Mucosa of descending colon (tissue), 3 donors: Measurements from ENCODE around the gene EIF2A. TPM values are rescaled to one million over a fixed set of nuclear protein-coding genes. Genes with fewer than 3 reads are reported as not detected.

Experiments used
- ATAC-seq: fragments of 200-7000 bp; cut with Tn5 transposase; one replicate; pipeline ENCODE4 v1.9.1; 2020; ENCODE audit warnings: mild to moderate bottlenecking, moderate library complexity
- DNase-seq, 3 donors: peaks; one replicate each; pipeline ENCODE4 v3.0.0-alpha.2; 2020
- H3K36me3 ChIP-seq: fragments of 200-600 bp; one replicate; pipeline ENCODE4 v1.8.0; 2021; ENCODE audit warnings: low read depth, mild to moderate bottlenecking
- H3K4me1 ChIP-seq: fragments of 200-600 bp; one replicate; pipeline ENCODE4 v1.8.0; 2021; ENCODE audit warnings: low read depth, mild to moderate bottlenecking
- H3K4me3 ChIP-seq: fragments of 200-600 bp; one replicate; pipeline ENCODE4 v1.8.0; 2021; ENCODE audit warnings: mild to moderate bottlenecking
- H3K9me3 ChIP-seq: fragments of 200-600 bp; one replicate; pipeline ENCODE4 v1.8.0; 2021; ENCODE audit warnings: mild to moderate bottlenecking
- intact Hi-C, 2 donors: fragments of 100-400 bp; cut with DNase I in 1 of 2; cut with micrococcal nuclease in 1 of 2; formaldehyde crosslinking; loops; one replicate each; pipeline versions ENCODE4 v1.11.0 to v1.11.1; 2022; cut with DNase I, micrococcal nuclease
- total RNA-seq, 3 donors: library from RNA; stranded (reverse); fragmentation: NEBNext Ultra II Directional in 2 of 3; extraction: Animal tissue kit (Norgen Biotek cat#: 25700) in 2 of 3; gene quantifications; one replicate each; pipeline versions ENCODE4 v1.2.1 to v1.2.4, GENCODE V29; 2021 to 2023
- TF ChIP-seq, protein P1 (sequence below): fragments of 200-600 bp; IDR thresholded peaks from one replicate; pipeline ENCODE4 v1.8.0; 2022; ENCODE audit warnings: antibody characterized with exemption, mild to moderate bottlenecking
- donor health status: DM: no; HTN: no; CAD: no; lungs with moderate emphysema.
- donor health status: DM: no; HTN: no; CAD: no.
- donor health status: DM: no; HTN: yes; CAD: no.

The EIF2A gene
- total RNA-seq, 3 donors from 2014 or later, result 67.4 to 78.9 (median 74.1) TPM

DNA sequence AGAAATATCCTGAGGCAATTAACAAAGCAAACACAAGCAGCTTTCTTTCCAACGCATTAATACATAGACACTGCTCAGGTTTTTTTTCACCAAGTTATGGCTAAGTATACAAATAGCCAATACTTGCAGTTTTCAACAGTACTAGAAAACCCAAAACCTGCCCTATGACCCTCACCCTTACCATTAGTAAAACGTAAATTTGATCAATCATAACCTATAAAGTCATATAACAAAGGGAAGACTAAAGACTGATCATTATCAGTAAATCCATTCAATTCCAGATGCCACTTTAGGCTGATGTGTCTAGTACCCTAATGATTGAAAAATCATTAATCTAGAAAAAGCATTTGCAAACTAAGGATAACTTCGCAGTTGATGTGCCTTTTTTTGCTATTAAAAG lies 3.5 kb upstream of the EIF2A start:
- no peak for DNase-seq
- no peak overlapping the region for H3K4me3 ChIP-seq
- H3K9me3 ChIP-seq, result no peaks in the 10 kb centered on the region

DNA sequence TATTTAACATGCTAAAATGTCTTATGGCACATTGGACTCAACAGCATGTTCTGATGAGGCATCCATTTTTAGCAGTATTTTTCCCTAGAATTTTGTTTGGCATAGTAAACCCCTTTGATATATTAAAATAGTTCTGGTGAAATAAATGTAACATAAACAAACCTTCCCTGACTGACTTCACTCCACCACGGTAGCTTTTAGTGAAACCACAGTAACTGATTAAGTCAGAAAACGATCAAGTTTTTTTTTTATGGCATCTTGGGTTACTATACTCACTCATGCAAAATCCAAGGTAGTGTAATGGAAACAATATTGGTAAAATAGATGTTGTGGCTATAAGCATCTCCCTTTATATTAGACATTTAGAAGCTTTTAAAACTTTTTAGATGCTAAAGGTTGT lies 3.1 kb upstream of the EIF2A start:
- DNase-seq, result no peak
- TF ChIP-seq, protein P1, sequence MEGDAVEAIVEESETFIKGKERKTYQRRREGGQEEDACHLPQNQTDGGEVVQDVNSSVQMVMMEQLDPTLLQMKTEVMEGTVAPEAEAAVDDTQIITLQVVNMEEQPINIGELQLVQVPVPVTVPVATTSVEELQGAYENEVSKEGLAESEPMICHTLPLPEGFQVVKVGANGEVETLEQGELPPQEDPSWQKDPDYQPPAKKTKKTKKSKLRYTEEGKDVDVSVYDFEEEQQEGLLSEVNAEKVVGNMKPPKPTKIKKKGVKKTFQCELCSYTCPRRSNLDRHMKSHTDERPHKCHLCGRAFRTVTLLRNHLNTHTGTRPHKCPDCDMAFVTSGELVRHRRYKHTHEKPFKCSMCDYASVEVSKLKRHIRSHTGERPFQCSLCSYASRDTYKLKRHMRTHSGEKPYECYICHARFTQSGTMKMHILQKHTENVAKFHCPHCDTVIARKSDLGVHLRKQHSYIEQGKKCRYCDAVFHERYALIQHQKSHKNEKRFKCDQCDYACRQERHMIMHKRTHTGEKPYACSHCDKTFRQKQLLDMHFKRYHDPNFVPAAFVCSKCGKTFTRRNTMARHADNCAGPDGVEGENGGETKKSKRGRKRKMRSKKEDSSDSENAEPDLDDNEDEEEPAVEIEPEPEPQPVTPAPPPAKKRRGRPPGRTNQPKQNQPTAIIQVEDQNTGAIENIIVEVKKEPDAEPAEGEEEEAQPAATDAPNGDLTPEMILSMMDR, result no peak
- no peaks in the 10 kb centered on the region for H3K36me3 ChIP-seq
- intact Hi-C loops, result no loop called here
- no peaks in the 10 kb centered on the region for H3K9me3 ChIP-seq
- H3K4me3 ChIP-seq, result no peak overlapping the region
- H3K4me1 ChIP-seq, result peaks cover 22% of the 10 kb centered on the region
- no peak for ATAC-seq

More for the DNA sequence above, 3.5 kb upstream of the EIF2A start:
- ATAC-seq, result no peak
- TF ChIP-seq, protein P1, result no peak
- intact Hi-C loops, result no loop called here
- Histone ChIP-seq H3K4me1 (peaks cover 22% of the 10 kb centered on the region), H3K36me3 (no peaks in the 10 kb centered on the region)

DNA sequence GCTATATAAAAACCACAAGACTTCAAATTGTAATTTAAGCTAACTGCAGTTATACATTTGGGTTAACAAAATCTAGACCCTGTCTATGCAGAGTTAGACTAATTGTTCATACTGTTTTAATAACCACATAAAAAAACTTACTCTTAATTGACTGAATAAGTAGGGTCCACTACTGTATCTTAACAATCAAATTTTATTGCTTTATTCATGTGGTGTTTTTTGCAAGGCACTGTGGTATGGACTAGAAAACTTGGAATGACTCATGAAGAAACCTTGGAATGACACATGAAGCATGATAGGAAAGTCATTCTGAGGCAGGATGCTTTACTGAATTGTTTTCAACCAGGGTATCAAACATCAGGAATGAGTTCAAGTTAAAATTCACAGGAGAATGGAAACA lies 2.5 kb upstream of the EIF2A start:
- TF ChIP-seq, protein P1, result no peak
- no peak overlapping the region for H3K4me3 ChIP-seq
- ATAC-seq, result no peak
- intact Hi-C loops, result no loop called here
- no peaks in the 10 kb centered on the region for H3K36me3 ChIP-seq
- peaks cover 22% of the 10 kb centered on the region for H3K4me1 ChIP-seq
- no peaks in the 10 kb centered on the region for H3K9me3 ChIP-seq
- DNase-seq, result no peak

DNA sequence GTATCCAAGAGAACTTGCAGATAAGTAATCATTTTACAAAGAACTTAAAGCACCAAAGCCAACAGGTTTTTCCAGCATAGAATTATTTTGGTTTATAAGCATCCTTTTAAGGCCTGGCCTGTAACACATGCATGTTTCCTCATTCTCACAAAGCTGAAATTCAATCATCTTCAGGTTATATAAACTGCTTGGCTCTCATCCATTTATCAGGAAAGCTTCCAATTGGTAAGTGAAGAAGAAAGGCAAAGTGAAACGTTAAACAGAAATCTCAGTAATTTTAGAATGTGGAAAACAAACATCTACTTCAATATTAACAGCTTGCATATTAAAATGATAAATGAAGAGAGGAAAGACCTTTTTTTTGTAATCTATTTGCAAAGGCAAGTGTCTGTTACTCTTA lies 1.9 kb upstream of the EIF2A start:
- ATAC-seq (no peak), DNase-seq (no peak)
- intact Hi-C loops, result no loop called here
- Histone ChIP-seq H3K4me1 (peaks cover 22% of the 10 kb centered on the region), H3K4me3 (no peak overlapping the region), H3K9me3 (no peaks in the 10 kb centered on the region), H3K36me3 (no peaks in the 10 kb centered on the region)
- TF ChIP-seq, protein P1, result no peak

DNA sequence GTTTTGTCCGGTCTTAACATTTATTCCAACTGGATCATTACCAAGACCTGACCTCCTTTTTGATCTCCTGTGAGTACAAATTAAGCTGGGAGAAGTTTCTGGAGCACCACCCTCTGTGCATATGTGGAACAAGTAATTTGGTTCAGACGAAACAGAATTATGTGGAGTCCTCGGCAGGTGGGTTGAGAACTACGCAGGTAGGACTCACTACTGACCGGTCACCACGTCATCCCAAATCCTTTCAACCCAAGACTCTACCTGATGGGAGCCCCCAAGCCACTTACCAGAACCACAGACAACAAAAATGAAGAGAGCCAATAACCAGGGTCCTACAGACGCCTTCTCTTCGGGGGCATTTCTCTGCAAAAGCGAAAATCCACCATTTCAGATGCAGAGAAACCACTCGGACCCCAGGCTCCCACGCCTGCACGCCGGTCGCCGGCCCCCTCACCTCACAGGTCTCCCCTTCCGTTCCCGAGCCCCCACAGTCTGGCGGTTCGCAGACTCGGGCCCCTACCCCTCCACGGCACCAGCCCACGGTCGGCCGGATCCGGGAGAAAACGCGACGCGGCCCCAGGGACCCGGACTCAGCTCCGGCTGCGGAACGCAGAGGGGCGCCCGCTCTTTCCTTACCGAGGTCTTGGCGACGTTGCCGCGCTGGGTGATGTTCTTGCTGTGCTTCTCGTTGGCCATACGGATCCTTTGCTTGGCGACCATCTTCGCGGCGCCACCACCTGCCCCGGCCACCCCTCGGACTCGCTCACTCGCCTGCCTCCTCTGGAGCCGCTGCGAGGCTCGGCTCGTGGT lies 965 bp upstream of the EIF2A start:
- peak in 1 of 3 donors; percentile 63 for DNase-seq
- H3K4me3 ChIP-seq, result peak overlapping the region; percentile 93
- TF ChIP-seq, protein P1, result no peak
- ATAC-seq, result peak; percentile 45
- H3K9me3 ChIP-seq, result no peaks in the 10 kb centered on the region
- H3K4me1 ChIP-seq, result peaks cover 22% of the 10 kb centered on the region
- H3K36me3 ChIP-seq, result no peaks in the 10 kb centered on the region
- intact Hi-C loops, result no loop called here
